K562 (cell line): ENCODE data around the gene AGPAT2. TPM values are rescaled to one million over a fixed set of nuclear protein-coding genes. Genes with fewer than 3 reads are reported as not detected.

Source experiments
- HDAC6 ChIP-seq: IDR thresholded peaks from 2 replicates; pipeline ENCODE4 v1.6.1; 2012; ENCODE audit warnings: low read depth, mild to moderate bottlenecking, control low read depth, inconsistent platforms, low read length, moderate library complexity
- RBM25 ChIP-seq: fragments of 200-400 bp; formaldehyde crosslinking; IDR thresholded peaks from 2 replicates; pipeline ENCODE4 v1.6.1; 2018; ENCODE audit warnings: low read length, low read depth, moderate library complexity; ENCODE audit not compliant: severe bottlenecking
- SP2 ChIP-seq: IDR thresholded peaks from 2 replicates; pipeline ENCODE4 v1.6.1; 2011; ENCODE audit warnings: mild to moderate bottlenecking, low read depth, low read length, moderate library complexity; ENCODE audit not compliant: poor library complexity, severe bottlenecking; ENCODE audit errors: extremely low read depth
- TAF1 ChIP-seq: IDR thresholded peaks from 2 replicates; pipeline ENCODE4 v1.6.1; 2011; ENCODE audit warnings: mild to moderate bottlenecking, low read length, moderate library complexity; ENCODE audit not compliant: insufficient read depth, control insufficient read depth, severe bottlenecking; ENCODE audit errors: extremely low read depth
- polyA plus RNA-seq, 8 experiments: library from polyadenylated mRNA; depleted of rRNA in 4 of 8; stranded (reverse) in 5 of 8; unstranded in 3 of 8; fragments of >200 nt; fragmentation: Nextera tagmentation in 2 of 8; fragmentation: Illumina TruSeq in 1 of 8; extraction: Ambion mirVana in 2 of 8; extraction: Trizol in 1 of 8; gene quantifications; 2 replicates each; pipeline versions ENCODE4 v1.2.1 to v1.2.3, GENCODE V29; 2011 to 2014; ENCODE audit warnings: inconsistent platforms in 1 of 8, missing spikeins in 1 of 8
- total RNA-seq, 7 experiments: library from RNA; depleted of rRNA in 6 of 7; stranded (reverse); fragments of >200 nt in 6 of 7; fragmentation: Illumina TruSeq in 2 of 7; extraction: Trizol in 2 of 7; gene quantifications; 2 replicates each; pipeline versions ENCODE4 v1.2.1 to v1.2.3, GENCODE V29; 2011 to 2021; ENCODE audit warnings: low replicate concordance in 1 of 7
- TF ChIP-seq, protein P1 (sequence below): IDR thresholded peaks from 2 replicates; pipeline ENCODE4 v1.6.1; 2014; ENCODE audit warnings: antibody characterized with exemption
- TF ChIP-seq, protein P2 (sequence below): fragments of 250-450 bp; sonication (Bioruptor Pico); IDR thresholded peaks from 2 replicates; pipeline ENCODE4 v1.8.0; 2021; ENCODE audit warnings: mild to moderate bottlenecking, moderate library complexity
- TF ChIP-seq, protein P3 (sequence below), 2 experiments: fragments of 450-650 bp in 1 of 2; sonication (generic) in 1 of 2; formaldehyde crosslinking in 1 of 2; IDR thresholded peaks; 2 replicates each; pipeline versions ENCODE4 v1.7.1 to v1.9.0; 2016 to 2022; ENCODE audit warnings: inconsistent platforms in 1 of 2, mild to moderate bottlenecking in 1 of 2, missing genetic modification reagents in 1 of 2
- TF ChIP-seq, protein P4 (sequence below): sonication (generic); formaldehyde crosslinking; IDR thresholded peaks from 2 replicates; pipeline ENCODE4 v1.9.0; 2022; ENCODE audit warnings: mild to moderate bottlenecking, missing genetic modification reagents

AGPAT2 gene
- total and polyA plus RNA-seq, 9 of the 15 experiments (the other 6 are each of a cell fraction or from before 2014, with no cell fraction given), result 0.13 to 54.5 (median 23.9) TPM

DNA sequence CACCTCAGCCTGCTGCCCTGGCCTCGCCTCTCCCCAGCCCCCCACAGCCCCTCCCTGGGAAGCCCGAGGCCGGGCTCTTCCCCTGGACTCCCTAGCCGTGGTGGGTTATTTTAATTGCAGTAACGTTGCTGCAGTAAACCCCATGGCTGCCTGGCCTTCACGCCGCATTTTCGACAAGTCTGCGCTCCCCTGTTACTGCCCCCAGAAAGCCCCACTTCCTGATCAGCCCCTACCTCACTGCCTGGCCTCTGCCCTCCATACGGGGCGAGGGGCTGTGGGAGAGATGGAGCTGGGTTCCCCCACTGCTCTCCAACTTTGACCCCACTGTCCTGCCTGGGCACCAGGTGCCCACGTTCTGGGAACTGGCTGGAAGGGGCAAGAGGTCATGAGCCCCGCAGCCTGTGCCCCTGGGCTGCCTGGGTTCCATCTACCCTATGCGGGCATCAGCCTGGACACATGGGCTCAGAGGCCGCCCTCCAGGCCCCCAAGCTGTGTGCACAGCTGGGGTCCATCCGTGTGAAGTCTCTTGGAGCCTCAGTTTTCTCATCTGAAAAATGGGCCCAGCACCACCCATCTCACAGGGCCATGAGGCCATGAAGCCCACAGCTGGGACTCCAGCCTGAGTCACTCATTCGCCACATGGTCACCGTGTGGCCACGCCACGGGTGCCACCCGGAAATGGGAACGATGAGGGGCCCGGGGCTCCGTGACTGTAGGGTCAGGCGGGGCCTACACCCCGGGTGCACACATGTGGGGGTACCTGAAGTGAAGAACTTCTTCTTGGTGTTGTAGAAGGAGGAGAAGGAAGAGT is 13.1 kb downstream of the AGPAT2 start (continued):
- TF ChIP-seq, protein P1, sequence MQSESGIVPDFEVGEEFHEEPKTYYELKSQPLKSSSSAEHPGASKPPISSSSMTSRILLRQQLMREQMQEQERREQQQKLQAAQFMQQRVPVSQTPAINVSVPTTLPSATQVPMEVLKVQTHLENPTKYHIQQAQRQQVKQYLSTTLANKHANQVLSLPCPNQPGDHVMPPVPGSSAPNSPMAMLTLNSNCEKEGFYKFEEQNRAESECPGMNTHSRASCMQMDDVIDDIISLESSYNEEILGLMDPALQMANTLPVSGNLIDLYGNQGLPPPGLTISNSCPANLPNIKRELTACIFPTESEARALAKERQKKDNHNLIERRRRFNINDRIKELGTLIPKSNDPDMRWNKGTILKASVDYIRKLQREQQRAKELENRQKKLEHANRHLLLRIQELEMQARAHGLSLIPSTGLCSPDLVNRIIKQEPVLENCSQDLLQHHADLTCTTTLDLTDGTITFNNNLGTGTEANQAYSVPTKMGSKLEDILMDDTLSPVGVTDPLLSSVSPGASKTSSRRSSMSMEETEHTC, result no peak
- TF ChIP-seq, protein P2, sequence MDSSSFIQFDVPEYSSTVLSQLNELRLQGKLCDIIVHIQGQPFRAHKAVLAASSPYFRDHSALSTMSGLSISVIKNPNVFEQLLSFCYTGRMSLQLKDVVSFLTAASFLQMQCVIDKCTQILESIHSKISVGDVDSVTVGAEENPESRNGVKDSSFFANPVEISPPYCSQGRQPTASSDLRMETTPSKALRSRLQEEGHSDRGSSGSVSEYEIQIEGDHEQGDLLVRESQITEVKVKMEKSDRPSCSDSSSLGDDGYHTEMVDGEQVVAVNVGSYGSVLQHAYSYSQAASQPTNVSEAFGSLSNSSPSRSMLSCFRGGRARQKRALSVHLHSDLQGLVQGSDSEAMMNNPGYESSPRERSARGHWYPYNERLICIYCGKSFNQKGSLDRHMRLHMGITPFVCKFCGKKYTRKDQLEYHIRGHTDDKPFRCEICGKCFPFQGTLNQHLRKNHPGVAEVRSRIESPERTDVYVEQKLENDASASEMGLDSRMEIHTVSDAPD (CRISPR knock-in tag), result no peak
- peak; percentile 14 for TF ChIP-seq SP2
- TF ChIP-seq RBM25, result peak; percentile 90
- TF ChIP-seq, protein P3, sequence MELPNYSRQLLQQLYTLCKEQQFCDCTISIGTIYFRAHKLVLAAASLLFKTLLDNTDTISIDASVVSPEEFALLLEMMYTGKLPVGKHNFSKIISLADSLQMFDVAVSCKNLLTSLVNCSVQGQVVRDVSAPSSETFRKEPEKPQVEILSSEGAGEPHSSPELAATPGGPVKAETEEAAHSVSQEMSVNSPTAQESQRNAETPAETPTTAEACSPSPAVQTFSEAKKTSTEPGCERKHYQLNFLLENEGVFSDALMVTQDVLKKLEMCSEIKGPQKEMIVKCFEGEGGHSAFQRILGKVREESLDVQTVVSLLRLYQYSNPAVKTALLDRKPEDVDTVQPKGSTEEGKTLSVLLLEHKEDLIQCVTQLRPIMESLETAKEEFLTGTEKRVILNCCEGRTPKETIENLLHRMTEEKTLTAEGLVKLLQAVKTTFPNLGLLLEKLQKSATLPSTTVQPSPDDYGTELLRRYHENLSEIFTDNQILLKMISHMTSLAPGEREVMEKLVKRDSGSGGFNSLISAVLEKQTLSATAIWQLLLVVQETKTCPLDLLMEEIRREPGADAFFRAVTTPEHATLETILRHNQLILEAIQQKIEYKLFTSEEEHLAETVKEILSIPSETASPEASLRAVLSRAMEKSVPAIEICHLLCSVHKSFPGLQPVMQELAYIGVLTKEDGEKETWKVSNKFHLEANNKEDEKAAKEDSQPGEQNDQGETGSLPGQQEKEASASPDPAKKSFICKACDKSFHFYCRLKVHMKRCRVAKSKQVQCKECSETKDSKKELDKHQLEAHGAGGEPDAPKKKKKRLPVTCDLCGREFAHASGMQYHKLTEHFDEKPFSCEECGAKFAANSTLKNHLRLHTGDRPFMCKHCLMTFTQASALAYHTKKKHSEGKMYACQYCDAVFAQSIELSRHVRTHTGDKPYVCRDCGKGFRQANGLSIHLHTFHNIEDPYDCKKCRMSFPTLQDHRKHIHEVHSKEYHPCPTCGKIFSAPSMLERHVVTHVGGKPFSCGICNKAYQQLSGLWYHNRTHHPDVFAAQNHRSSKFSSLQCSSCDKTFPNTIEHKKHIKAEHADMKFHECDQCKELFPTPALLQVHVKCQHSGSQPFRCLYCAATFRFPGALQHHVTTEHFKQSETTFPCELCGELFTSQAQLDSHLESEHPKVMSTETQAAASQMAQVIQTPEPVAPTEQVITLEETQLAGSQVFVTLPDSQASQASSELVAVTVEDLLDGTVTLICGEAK (IDR thresholded peaks at IDR 0.05), result no peak
- TF ChIP-seq, protein P3 (CRISPR knock-in tag; IDR thresholded peaks at IDR 0.05), result peak; percentile 23; the same call in 1 of the 2 replicates
- TF ChIP-seq, protein P4, sequence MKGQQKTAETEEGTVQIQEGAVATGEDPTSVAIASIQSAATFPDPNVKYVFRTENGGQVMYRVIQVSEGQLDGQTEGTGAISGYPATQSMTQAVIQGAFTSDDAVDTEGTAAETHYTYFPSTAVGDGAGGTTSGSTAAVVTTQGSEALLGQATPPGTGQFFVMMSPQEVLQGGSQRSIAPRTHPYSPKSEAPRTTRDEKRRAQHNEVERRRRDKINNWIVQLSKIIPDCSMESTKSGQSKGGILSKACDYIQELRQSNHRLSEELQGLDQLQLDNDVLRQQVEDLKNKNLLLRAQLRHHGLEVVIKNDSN, result no peak
- TF ChIP-seq HDAC6, result no peak; the same call in 1 of the 2 replicates
- no peak for TF ChIP-seq TAF1
